ENCODE results near the gene CARNS1.

Gene CARNS1

DNA sequence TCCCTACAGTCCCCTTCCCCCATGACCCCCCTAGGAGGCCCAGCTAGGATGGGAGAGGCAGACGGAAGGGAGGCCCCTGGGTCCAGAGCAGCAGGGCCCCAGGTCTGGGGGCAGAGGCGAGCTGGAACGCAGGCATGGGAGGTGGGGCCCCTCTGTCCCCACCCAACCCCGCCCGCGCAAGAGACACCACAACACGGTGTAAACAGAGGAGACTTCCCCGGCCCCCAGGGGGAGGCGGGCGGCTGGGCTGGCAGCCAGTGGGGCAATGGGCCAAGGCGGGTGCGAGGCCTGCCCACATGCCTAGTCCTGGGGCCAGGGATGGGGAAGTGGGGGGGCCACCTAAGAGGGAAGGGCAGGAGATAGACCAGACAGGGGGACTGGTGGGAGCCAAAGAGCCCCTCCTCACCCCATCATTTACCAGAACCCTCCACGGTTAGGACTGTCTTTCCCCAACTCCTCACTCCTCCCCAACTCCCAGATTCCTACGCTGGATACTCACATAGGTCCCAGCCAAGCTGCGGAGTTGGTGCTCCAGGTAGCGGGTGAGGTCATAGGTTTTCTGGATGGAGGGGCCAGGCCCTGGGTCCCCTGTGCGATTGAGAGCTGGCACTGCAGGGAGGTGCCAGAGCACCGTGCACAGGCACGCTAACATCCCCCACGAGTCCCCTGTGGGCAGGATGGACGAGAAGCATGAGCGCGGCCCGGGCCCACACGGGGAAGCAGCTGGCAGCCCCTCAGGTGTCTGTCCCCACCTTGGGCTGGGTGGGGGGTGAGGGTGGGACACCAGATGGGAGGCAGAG, 48.3 kb upstream of the CARNS1 start:
- H3K9me2 ChIP-seq (replicated peaks; ENCODE audit: insufficient read depth, low read length) = no peaks in the 10 kb centered on the region
- no peak overlapping the region for H3K4me3 ChIP-seq (ENCODE audit: insufficient read depth, low read length, poor library complexity, severe bottlenecking)
- no peaks in the 10 kb centered on the region for H3K36me3 ChIP-seq (ENCODE audit: low read length)
- no peak for TF ChIP-seq CTCF (IDR thresholded peaks at IDR 0.05; ENCODE audit: insufficient read depth, low read length, poor library complexity, severe bottlenecking)
- H3K9ac ChIP-seq (ENCODE audit: low read length) = no peak overlapping the region
- H3K4me2 ChIP-seq (ENCODE audit: low read depth, low read length, poor library complexity, severe bottlenecking) = no peak overlapping the region
- no peaks in the 10 kb centered on the region for H3K27me3 ChIP-seq (ENCODE audit: low read length)
- no peaks in the 10 kb centered on the region for H3F3A ChIP-seq (ENCODE audit: insufficient read depth)
- H3K79me2 ChIP-seq (ENCODE audit: insufficient read depth, low read length) = no peaks in the 10 kb centered on the region
- H4K20me1 ChIP-seq (ENCODE audit: low read depth, low read length) = no peaks in the 10 kb centered on the region
- no peak overlapping the region for H3K27ac ChIP-seq (ENCODE audit: low read depth, low read length)
- no peaks in the 10 kb centered on the region for H3K9me3 ChIP-seq (ENCODE audit: insufficient read depth, low read length)
- H2AFZ ChIP-seq (ENCODE audit: low read depth, low read length, severe bottlenecking) = no peak overlapping the region

GRCh38 chr11:67367761-67368227, 47.7 kb upstream of the CARNS1 start:
- Histone ChIP-seq H3K4me2 (ENCODE audit: low read depth, low read length, poor library complexity, severe bottlenecking) (no peak overlapping the region), H2AFZ (ENCODE audit: low read depth, low read length, severe bottlenecking) (no peak overlapping the region)
- TF ChIP-seq EZH2phosphoT487 (conservative IDR thresholded peaks at IDR 0.05; ENCODE audit: low read length) = no peak
- no peak for TF ChIP-seq CTCF (IDR thresholded peaks at IDR 0.05; ENCODE audit: insufficient read depth, low read length, poor library complexity, severe bottlenecking)

DNA sequence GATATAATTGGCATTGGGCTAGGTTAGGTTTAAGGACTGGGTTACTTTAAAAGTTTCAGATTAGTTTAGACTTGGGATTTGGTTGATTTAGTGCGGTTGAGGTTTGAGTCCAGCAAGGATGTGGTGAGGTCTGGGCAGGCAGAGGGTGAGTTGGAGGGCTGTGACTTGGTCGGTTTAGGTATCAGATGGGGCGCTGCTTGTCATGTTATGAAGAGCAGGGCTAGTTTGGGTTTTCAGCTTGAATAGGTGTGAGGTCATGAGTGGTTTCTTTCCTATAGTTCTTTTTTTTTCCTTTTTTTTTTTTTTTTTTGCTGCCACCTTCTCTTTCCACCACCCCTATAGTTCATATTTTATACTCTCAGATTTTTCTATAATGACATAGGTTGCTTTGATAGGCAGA, 46.9 kb upstream of the CARNS1 start:
- TF ChIP-seq CTCF (IDR thresholded peaks at IDR 0.05; ENCODE audit: insufficient read depth, low read length, poor library complexity, severe bottlenecking) (no peak), EZH2phosphoT487 (conservative IDR thresholded peaks at IDR 0.05; ENCODE audit: low read length) (no peak)
- H3K9me2 ChIP-seq (replicated peaks; ENCODE audit: insufficient read depth, low read length) = no peaks in the 10 kb centered on the region
- no peak overlapping the region for H3K27ac ChIP-seq (ENCODE audit: low read depth, low read length)
- H3K27me3 ChIP-seq (ENCODE audit: low read length) = no peaks in the 10 kb centered on the region
- no peaks in the 10 kb centered on the region for H3K79me2 ChIP-seq (ENCODE audit: insufficient read depth, low read length)
- no peaks in the 10 kb centered on the region for H3K36me3 ChIP-seq (ENCODE audit: low read length)
- H3K9ac ChIP-seq (ENCODE audit: low read length) = no peak overlapping the region
- H3K4me2 ChIP-seq (ENCODE audit: low read depth, low read length, poor library complexity, severe bottlenecking) = no peak overlapping the region
- H4K20me1 ChIP-seq (ENCODE audit: low read depth, low read length) = no peaks in the 10 kb centered on the region
- no peak overlapping the region for H3K4me3 ChIP-seq (ENCODE audit: insufficient read depth, low read length, poor library complexity, severe bottlenecking)
- H3F3A ChIP-seq (ENCODE audit: insufficient read depth) = no peaks in the 10 kb centered on the region
- no peak overlapping the region for H2AFZ ChIP-seq (ENCODE audit: low read depth, low read length, severe bottlenecking)
- H3K9me3 ChIP-seq (ENCODE audit: insufficient read depth, low read length) = no peaks in the 10 kb centered on the region

More at GRCh38 chr11:67367761-67368227, 47.7 kb upstream of the CARNS1 start:
- no peaks in the 10 kb centered on the region for H4K20me1 ChIP-seq (ENCODE audit: low read depth, low read length)
- no peaks in the 10 kb centered on the region for H3F3A ChIP-seq (ENCODE audit: insufficient read depth)
- no peak overlapping the region for H3K27ac ChIP-seq (ENCODE audit: low read depth, low read length)
- H3K36me3 ChIP-seq (ENCODE audit: low read length) = no peaks in the 10 kb centered on the region
- H3K79me2 ChIP-seq (ENCODE audit: insufficient read depth, low read length) = no peaks in the 10 kb centered on the region
- H3K4me3 ChIP-seq (ENCODE audit: insufficient read depth, low read length, poor library complexity, severe bottlenecking) = no peak overlapping the region
- H3K9ac ChIP-seq (ENCODE audit: low read length) = no peak overlapping the region
- no peaks in the 10 kb centered on the region for H3K9me2 ChIP-seq (replicated peaks; ENCODE audit: insufficient read depth, low read length)
- no peaks in the 10 kb centered on the region for H3K27me3 ChIP-seq (ENCODE audit: low read length)
- no peaks in the 10 kb centered on the region for H3K9me3 ChIP-seq (ENCODE audit: insufficient read depth, low read length)

Data from SU-DHL-6 (cell line).